ENCODE measurements around the gene SORCS1. TPM values are rescaled to one million over a fixed set of nuclear protein-coding genes. Genes with fewer than 3 reads are reported as not detected.

Gene SORCS1
- total RNA-seq, 1 experiment from 2014 or later: not detected

GRCh38 chr10:106949680-106950478, 214.6 kb downstream of the SORCS1 start (continued):
- TF ChIP-seq, protein P1, sequence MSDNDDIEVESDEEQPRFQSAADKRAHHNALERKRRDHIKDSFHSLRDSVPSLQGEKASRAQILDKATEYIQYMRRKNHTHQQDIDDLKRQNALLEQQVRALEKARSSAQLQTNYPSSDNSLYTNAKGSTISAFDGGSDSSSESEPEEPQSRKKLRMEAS (IDR thresholded peaks at IDR 0.05): no peak
- TF ChIP-seq POLR2AphosphoS5 (IDR thresholded peaks at IDR 0.05; ENCODE audit: low read depth, low read length) (no peak), YY1 (IDR thresholded peaks at IDR 0.05; ENCODE audit: extremely low read depth, insufficient replicate concordance, low read depth, low read length) (no peak), ZFX (IDR thresholded peaks at IDR 0.05) (no peak)

DNA sequence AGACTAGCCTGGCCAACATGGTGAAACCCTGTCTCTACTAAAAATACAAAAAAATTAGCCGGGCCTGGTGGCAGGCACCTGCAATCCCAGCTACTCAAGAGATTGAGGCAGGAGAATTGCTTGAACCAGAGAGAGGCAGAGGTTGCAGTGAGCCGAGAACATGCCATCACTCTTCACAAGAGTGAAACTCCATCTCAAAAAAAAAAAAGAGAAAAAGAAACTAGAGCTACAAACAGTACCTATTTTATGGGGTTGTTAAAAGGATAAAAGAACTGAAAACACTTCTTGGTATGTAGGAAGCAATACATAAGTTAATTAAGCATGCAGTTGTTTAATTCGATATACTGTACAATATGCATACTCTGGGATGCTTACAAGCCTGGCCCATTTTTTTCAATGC, 216.9 kb downstream of the SORCS1 start:
- Histone ChIP-seq H3K36me3 (ENCODE audit: control insufficient read depth in 1 of 2, insufficient read depth in 2 of 2, low read length in 2 of 2) (no peaks in the 10 kb centered on the region), H3K9me2 (ENCODE audit: insufficient read depth) (no peaks in the 10 kb centered on the region), H3K4me3 (replicated peaks in 1 of 2; ENCODE audit: low read depth in 1 of 2, low read length in 2 of 2) (no peak overlapping the region), H3K9me3 (ENCODE audit: control insufficient read depth in 1 of 2, insufficient read depth in 1 of 2, low read depth in 1 of 2, low read length in 2 of 2) (peaks cover 25 to 41% of the 10 kb centered on the region in 2 experiments; a peak in 2 of 4 replicates), H3K27ac (ENCODE audit: low read depth, low read length) (no peak overlapping the region), H3K9ac (ENCODE audit: low read length) (no peak overlapping the region), H3K4me1 (ENCODE audit: control insufficient read depth in 1 of 2, insufficient read depth in 2 of 2, low read length in 2 of 2) (no peaks in the 10 kb centered on the region), H3K79me2 (ENCODE audit: insufficient read depth, low read length) (no peaks in the 10 kb centered on the region), H3K4me2 (ENCODE audit: low read length) (no peak overlapping the region), H4K20me1 (ENCODE audit: insufficient read depth) (no peaks in the 10 kb centered on the region), H3K27me3 (ENCODE audit: insufficient read depth, low read length) (no peaks in the 10 kb centered on the region), H2AFZ (ENCODE audit: low read depth, low read length, poor library complexity, severe bottlenecking) (no peak overlapping the region)
- RAD21 ChIA-PET (ENCODE audit: low non-redundant PET in 1 of 2, low total read pairs in 2 of 2, uncharacterized antibody in 2 of 2, unreplicated experiment in 2 of 2): no interaction called here
- intact Hi-C loops (cut with micrococcal nuclease): no loop called here
- ATAC-seq (no peak), DNase-seq (ENCODE audit: low read depth, low spot score) (no peak)
- no peak for TF ChIP-seq ATF3 (IDR thresholded peaks at IDR 0.05)
- no peak for TF ChIP-seq TCF7L2 (IDR thresholded peaks at IDR 0.05; ENCODE audit: borderline replicate concordance, extremely low read depth, insufficient read depth, insufficient read length)
- no peak for TF ChIP-seq CTCF (IDR thresholded peaks at IDR 0.05 in 2 of 3, conservative IDR thresholded peaks at IDR 0.05 in 1 of 3; ENCODE audit: borderline replicate concordance in 1 of 3, insufficient read depth in 1 of 3, low read depth in 2 of 3, low read length in 2 of 3)
- TF ChIP-seq EZH2phosphoT487 (IDR thresholded peaks at IDR 0.05; ENCODE audit: borderline replicate concordance): no peak
- no peak for TF ChIP-seq ELF1 (IDR thresholded peaks at IDR 0.05; ENCODE audit: borderline replicate concordance, low read depth)
- no peak for TF ChIP-seq FOSL1 (IDR thresholded peaks at IDR 0.05; ENCODE audit: low read depth)
- no peak for TF ChIP-seq JUND (IDR thresholded peaks at IDR 0.05)
- CTCF ChIA-PET: no interaction called here
- BruUV-seq (replicated peaks): no TSS peak
- POLR2A ChIA-PET: no interaction called here

Measured in HCT116 (cell line).